ENCODE measurements around the gene IL5RA.
A peak's percentile ranks its signal among the peaks of the same experiment; 100 is the strongest.

Gene IL5RA
- long read RNA-seq, donor 1, partial matches to known transcripts, result 6 of 6 reads
- long read RNA-seq, donor 1, other reads (novel, unspliced or antisense), result 0 of 6 reads
- long read RNA-seq, donor 2, result 0 reads
- long read RNA-seq, donor 3, result 0 reads
- long read RNA-seq, donor 4, result 0 reads
- long read RNA-seq, donor 5, result 0 reads
- long read RNA-seq, donor 6, result 0 reads
- long read RNA-seq, donor 7, result 0 reads
- long read RNA-seq, donor 8, result 0 reads

DNA sequence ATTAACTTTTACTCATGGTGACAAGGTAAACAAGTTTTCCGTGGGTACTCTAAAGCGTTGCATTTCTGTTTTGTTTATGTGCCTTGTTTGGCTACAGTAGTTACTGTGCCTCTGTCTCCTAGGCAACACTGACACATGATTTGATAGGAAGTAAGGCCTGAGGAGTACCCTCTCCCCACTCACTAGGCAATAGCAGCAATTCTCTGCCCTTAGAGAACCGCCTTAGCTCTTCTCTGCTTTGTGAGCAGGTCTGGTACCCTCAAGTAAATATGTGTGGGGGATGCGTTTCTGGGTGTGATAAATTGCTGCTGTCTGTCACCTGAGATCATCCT is at the start of gene IL5RA:
IL5RA (minus strand) TSS at position 76 of the 332 bp plus-strand sequence. CDS start 5,390 bp downstream, outside the sequence.
- peak; percentile 17 for DNase-seq

DNA sequence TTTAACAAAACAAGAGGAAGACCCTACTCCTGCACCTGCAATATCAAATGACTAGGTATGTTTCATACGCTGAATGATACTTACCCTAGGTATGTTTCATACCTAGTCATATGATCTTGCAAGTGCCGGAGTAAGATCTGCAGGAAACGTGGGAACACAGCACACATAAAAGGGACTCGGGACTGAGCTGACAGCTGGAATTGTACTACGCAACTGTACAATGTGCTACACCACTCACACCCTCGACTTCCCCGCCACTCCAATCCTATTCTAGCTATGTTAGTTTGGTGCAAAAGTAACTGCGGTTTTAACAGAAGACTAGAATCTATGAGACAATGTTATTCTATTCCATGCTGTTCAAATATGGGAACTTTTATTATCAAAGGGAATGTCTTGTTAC is 47.3 kb upstream of the IL5RA start:
- no peak for DNase-seq

DNA sequence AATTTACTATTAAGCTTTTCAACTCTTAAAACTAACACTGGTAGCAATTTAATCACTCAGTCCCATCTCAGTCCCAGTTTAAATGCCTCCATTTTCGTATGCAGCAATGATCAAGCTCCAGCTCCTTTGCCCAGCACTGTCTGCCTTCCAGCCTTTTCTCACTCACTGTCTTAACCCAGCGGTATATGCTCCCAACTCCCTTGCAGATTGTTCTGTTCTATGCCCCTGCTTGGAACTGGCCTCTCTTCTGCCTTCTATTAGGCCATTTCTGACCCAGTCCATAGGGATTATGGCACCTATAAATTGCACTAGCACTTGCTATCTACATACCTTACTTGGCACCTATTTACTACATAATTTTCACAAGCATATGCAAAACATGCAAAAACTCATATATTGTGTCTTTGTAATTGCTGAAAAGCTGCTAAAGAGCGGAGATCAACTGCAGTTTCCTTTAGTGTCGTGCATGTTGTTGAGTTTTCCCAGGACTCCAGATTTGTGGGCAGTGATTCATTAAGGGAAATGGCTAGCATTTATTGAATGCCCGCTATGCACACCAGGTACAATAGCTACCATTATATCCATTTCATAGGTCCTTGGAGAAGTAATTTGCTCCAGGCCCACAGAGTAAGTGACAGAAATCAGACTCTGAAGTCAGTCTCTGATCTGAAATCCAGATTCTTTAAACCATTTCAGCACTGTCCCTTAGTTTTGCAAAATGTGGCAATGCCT is 44.9 kb upstream of the IL5RA start:
- no peak for DNase-seq

- DNase-seq, result no peak
Observed at GRCh38 chr3:3151513-3151912, 41.3 kb upstream of the IL5RA start.

- no peak for DNase-seq
Observed at GRCh38 chr3:3149560-3149959, 39.4 kb upstream of the IL5RA start.

DNA sequence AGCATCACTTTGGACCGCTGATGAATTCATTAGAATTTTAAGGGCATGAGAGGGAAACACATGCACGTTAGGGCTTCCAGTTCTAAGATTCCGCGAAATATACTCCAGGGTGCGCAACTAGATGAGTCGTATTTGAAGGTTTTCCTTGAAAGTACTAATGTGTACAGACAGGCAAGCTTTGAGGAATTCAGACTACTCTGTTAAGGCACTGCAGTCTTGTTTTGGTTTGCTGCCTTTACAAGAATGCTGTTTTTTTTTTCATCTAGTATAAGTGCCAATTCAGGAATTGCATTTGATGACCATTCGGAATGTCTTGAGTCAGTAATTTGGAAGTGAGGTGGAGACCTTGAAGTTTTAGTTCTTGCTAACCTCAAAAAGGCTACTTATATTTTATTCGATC is 35.7 kb upstream of the IL5RA start:
- no peak for DNase-seq

DNA sequence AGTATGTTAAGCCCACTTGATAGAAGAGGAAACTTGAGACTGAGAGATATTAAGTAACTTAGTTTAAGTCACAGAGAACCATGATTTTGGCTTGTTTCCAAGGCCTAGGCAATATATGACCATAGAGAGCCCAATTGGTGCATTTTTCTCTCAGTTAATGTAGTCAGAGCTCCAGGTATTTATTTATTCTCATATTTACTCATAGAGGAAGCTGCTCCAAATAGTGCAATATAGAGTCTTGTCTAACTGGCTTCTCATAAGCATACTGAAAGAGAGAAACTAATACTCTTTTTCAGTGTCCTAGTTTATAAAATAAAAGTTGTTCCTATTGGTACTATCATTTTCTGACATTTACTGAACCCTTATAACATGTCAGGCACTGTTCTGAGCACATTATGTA is 31.8 kb upstream of the IL5RA start:
- DNase-seq, result no peak

GRCh38 chr3:3137526-3137925 is 27.4 kb upstream of the IL5RA start:
- no peak for DNase-seq

DNA sequence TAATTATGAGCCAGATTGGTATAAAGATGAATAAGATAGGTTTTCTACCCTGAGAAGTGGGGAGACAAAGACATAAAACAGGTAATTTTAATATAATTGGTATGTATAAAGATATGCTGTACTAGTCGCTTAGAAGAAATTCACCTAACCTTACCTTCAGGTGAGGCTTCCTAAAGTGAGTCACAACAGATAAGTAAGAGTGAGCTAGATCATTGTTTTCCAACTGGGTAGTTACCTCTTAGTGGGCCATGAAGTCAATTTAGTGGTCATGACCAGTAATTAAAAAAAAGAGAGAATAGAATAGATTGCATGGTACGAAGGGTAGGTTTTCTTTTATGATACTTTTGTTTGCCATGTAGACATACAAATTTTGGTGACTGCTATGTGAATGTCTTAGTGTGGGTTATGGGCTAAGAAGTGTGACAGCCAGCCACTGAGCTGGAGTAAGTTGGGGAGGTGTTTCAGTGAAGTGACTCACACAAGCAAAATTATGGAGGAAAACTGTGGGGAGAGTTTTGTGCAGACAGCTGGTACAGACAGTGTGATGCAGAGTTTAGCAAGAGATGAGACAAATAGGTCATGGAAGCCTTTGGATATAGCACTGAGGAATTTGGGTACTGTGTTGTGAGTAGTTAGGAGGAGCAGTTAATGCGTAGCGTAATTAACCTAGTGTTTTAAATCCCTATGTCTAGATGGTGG is 24.7 kb upstream of the IL5RA start:
- no peak for DNase-seq

GRCh38 chr3:3133500-3133899 is 23.3 kb upstream of the IL5RA start:
- DNase-seq, result no peak

DNA sequence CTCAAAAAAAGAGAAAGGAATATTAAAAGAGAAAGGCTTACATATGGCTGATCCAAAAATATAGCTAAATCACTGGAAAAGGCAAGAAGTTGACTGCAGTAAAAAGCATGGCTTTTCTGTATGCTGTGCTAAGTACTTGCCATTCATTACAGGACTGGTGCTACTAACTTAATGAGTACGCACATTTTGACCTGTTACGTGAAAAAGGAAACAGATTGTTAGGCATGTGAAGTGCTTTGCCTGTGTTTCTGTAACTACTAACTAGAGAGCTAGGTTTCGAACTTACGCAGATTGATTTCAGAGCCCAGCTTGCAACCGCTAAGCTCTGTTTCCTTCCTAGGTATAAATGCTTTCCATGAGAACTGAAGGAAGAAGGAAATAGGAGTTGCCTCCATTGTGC is 19.4 kb upstream of the IL5RA start:
- DNase-seq, result no peak

- DNase-seq, result no peak
Observed at GRCh38 chr3:3127432-3128010, 17.3 kb upstream of the IL5RA start.

GRCh38 chr3:3126477-3127431 is 16.6 kb upstream of the IL5RA start, which contains the start of gene TRNT1:
Gene TRNT1, plus strand, starts transcription at chr3:3126940. Its CDS starts 2,101 bp downstream, at chr3:3129041.
- DNase-seq, result peak; percentile 97

DNA sequence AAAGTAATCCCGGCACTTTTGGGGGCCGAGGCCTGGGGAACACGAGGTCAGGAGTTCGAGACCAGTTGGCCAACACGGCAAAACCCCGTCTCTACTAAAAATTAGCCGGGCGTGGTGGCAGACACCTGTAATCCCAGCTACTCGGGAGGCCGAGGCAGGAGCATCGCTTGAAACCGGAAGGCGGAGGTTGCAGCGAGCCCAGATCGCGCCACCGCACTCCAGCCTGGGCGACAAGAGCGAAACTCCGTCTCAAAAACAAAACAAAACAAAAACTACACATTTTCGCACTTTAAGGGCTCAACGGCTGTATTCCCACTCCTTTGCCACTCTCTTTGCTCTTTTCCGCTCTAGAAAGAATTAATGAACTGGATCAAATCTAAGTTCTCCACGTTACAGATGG is 15.8 kb upstream of the IL5RA start:
- no peak for DNase-seq

- no peak for DNase-seq
Observed at GRCh38 chr3:3119393-3119851, 9.2 kb upstream of the IL5RA start.

DNA sequence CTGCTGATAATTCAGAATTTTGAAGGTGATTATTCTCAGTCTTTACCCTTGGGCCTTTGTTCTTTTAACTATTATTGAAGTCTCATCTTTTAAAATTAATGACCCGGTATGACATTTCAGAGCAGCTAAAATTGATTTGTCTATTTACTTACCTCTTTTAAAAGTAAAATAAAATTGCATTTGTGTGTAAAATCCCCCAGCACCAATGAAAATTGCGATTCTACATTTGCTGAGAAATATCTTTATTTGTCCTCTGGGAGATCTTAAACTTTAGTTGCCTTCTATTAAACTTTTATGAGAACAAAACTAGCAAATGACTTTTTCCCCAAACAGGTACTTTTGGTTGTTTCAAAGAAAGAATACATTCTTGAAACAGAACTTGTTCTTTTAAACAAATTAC is 7.5 kb upstream of the IL5RA start:
- DNase-seq, result no peak

DNA sequence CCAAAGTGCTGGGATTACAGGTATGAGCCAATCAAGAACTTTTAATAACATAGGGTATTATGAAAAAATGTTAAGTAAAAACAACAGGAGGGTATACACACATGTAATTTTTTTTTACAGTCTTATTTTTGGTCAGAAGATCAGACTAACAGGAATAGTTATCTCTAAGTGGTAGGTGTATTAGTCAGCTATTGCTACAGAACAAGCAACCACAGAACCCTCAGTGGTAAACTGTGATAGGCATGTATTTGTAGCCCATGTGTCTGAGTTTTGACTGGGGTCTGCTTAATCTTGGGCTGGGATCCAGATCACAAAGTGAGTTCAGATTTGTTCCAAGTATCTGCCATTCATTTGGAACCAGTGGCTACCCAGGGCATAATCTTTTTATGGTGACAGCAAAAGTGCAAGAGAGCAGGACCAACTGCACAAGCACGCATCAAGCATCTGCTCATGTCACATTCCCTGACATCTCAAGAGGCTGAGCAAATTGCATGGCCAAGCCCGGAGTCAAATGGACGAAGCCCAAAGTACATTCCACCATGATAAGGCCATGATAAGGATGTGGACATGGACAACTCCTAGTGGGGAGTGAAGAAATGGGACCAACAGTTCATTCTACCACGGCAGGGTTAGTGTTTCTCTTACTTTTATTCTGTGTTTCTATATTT is 3.0 kb upstream of the IL5RA start:
- no peak for DNase-seq

- DNase-seq, result no peak
Observed at GRCh38 chr3:3110749-3111361, 681 bp upstream of the IL5RA start.

GRCh38 chr3:3109407-3110298 is 521 bp downstream of the IL5RA start:
- peak; percentile 14 for DNase-seq

GRCh38 chr3:3107858-3108257 is 2.3 kb downstream of the IL5RA start:
- no peak for DNase-seq

All from right kidney (tissue), 9 donors.